Neuronal stem cell (in vitro differentiated cells): ENCODE measurements around the gene RREB1.

Experiments used
- DNase-seq: peaks from one replicate; pipeline ENCODE4 v3.0.0-alpha.2; 2013; ENCODE audit warnings: low spot score
- H2AFZ ChIP-seq: one replicate; pipeline ENCODE4 v1.6.1; 2013; ENCODE audit warnings: mild to moderate bottlenecking, low read length, inconsistent platforms
- H2AK5ac ChIP-seq: 2 replicates; pipeline ENCODE4 v1.6.1; 2013; ENCODE audit warnings: low read depth, mild to moderate bottlenecking, inconsistent platforms, low read length, moderate library complexity, mixed read lengths
- H2BK120ac ChIP-seq: 2 replicates; pipeline ENCODE4 v1.6.1; 2013; ENCODE audit warnings: low read depth, mild to moderate bottlenecking, inconsistent platforms, low read length, moderate library complexity, mixed read lengths
- H2BK12ac ChIP-seq: one replicate; pipeline ENCODE4 v1.6.1; 2013; ENCODE audit warnings: low read length, inconsistent platforms
- H2BK15ac ChIP-seq: 2 replicates; pipeline ENCODE4 v1.6.1; 2013; ENCODE audit warnings: mild to moderate bottlenecking, low read length, inconsistent platforms, mixed read lengths
- H2BK5ac ChIP-seq: one replicate; pipeline ENCODE4 v1.6.1; 2013; ENCODE audit warnings: inconsistent platforms, mild to moderate bottlenecking, low read length, moderate library complexity
- H3K14ac ChIP-seq: one replicate; pipeline ENCODE4 v1.6.1; 2013; ENCODE audit warnings: low read length, inconsistent platforms
- H3K18ac ChIP-seq: 2 replicates; pipeline ENCODE4 v1.6.1; 2013; ENCODE audit warnings: low read length, inconsistent platforms
- H3K23ac ChIP-seq: 2 replicates; pipeline ENCODE4 v1.6.1; 2013; ENCODE audit warnings: low read depth, mild to moderate bottlenecking, mixed read lengths, low read length, inconsistent platforms; ENCODE audit not compliant: poor library complexity
- H3K27ac ChIP-seq: replicated peaks from 3 replicates; pipeline ENCODE4 v1.5.1; 2013; ENCODE audit warnings: low read length, inconsistent platforms
- H3K27me3 ChIP-seq, 3 experiments: 2 replicates each; pipeline ENCODE4 v1.6.1; 2013; ENCODE audit warnings: low read length in 3 of 3, mild to moderate bottlenecking in 2 of 3, inconsistent platforms in 1 of 3, low read depth in 1 of 3, mixed read lengths in 1 of 3, moderate library complexity in 1 of 3; ENCODE audit not compliant: control insufficient read depth in 3 of 3, insufficient read depth in 3 of 3
- H3K36me3 ChIP-seq, 2 donors: replicated peaks in 1 of 2; 2 replicates each; pipeline ENCODE4 v1.6.1; 2013; ENCODE audit warnings: low read length in 2 of 2; ENCODE audit not compliant: control insufficient read depth in 2 of 2, insufficient read depth in 2 of 2
- H3K4ac ChIP-seq: 2 replicates; pipeline ENCODE4 v1.6.1; 2013; ENCODE audit warnings: inconsistent platforms, mild to moderate bottlenecking, low read length, moderate library complexity
- H3K4me1 ChIP-seq, 2 donors: 1 replicate in 1 of 2; 2 replicates in 1 of 2; pipeline ENCODE4 v1.6.1; 2013; ENCODE audit warnings: low read length in 2 of 2, low read depth in 1 of 2; ENCODE audit not compliant: control insufficient read depth in 2 of 2, insufficient read depth in 1 of 2
- H3K4me2 ChIP-seq: one replicate; pipeline ENCODE4 v1.6.1; 2013; ENCODE audit warnings: mild to moderate bottlenecking, low read length, inconsistent platforms; ENCODE audit not compliant: insufficient read depth, poor library complexity, severe bottlenecking
- H3K4me3 ChIP-seq, 2 donors: 2 replicates each; pipeline ENCODE4 v1.5.1; 2013; ENCODE audit warnings: low read length in 2 of 2, mild to moderate bottlenecking in 2 of 2, inconsistent platforms in 1 of 2, moderate library complexity in 1 of 2
- H3K79me1 ChIP-seq: one replicate; pipeline ENCODE4 v1.6.1; 2013; ENCODE audit warnings: low read depth, mild to moderate bottlenecking, inconsistent platforms, low read length, moderate library complexity
- H3K9ac ChIP-seq: one replicate; pipeline ENCODE4 v1.6.1; 2013; ENCODE audit warnings: mild to moderate bottlenecking, low read depth, low read length, inconsistent platforms; ENCODE audit not compliant: poor library complexity
- H3K9me3 ChIP-seq, 2 donors: replicated peaks in 1 of 2; 2 replicates each; pipeline versions ENCODE3 to v1.6.1; 2013; ENCODE audit warnings: low read length in 2 of 2, mild to moderate bottlenecking in 2 of 2, inconsistent platforms in 1 of 2, low read depth in 1 of 2, mixed read lengths in 1 of 2, moderate library complexity in 1 of 2; ENCODE audit not compliant: control insufficient read depth in 2 of 2, insufficient read depth in 1 of 2
- H4K8ac ChIP-seq: one replicate; pipeline ENCODE4 v1.6.1; 2013; ENCODE audit warnings: low read depth, mild to moderate bottlenecking, inconsistent platforms, low read length, moderate library complexity
- H4K91ac ChIP-seq: one replicate; pipeline ENCODE4 v1.6.1; 2013; ENCODE audit warnings: low read length, low read depth, mild to moderate bottlenecking, inconsistent platforms; ENCODE audit not compliant: poor library complexity
- WGBS, 2 donors: extraction: QIAGEN DNeasy Blood & Tissue Kit; methylation state at CpG; one replicate each; pipeline ENCODE4 v1.1.7; 2013; ENCODE audit warnings: missing lambda C conversion rate in 2 of 2, mixed read lengths in 1 of 2; ENCODE audit not compliant: insufficient read length in 2 of 2, insufficient replicate concordance in 1 of 2; ENCODE audit errors: extremely low coverage in 2 of 2; 5-methylcytosine and 5-hydroxymethylcytosine counted together

Gene RREB1

GRCh38 chr6:7145885-7146828, 38.4 kb downstream of the RREB1 start:
- Histone ChIP-seq H3K4me2 (no peak overlapping the region), H3K4me3 (no peak overlapping the region), H3K79me1 (no peaks in the 10 kb centered on the region), H2AK5ac (peak overlapping the region; percentile 16), H3K9me3 (peaks cover 0 to 4% of the 10 kb centered on the region in 2 donors), H3K27ac (no peak overlapping the region), H3K27me3 (peaks cover 0 to 2% (median 0%) of the 10 kb centered on the region in 3 experiments), H4K91ac (no peak overlapping the region), H3K18ac (peak overlapping the region; percentile 27), H4K8ac (no peak overlapping the region), H2BK15ac (no peak overlapping the region), H3K36me3 (no peaks in the 10 kb centered on the region), H3K4ac (no peak overlapping the region), H3K23ac (no peak overlapping the region), H3K9ac (no peak overlapping the region), H3K14ac (no peak overlapping the region), H2BK5ac (no peak overlapping the region), H2BK12ac (no peak overlapping the region), H2AFZ (no peak overlapping the region), H2BK120ac (no peak overlapping the region), H3K4me1 (peaks cover 18 to 32% of the 10 kb centered on the region in 2 donors)
- WGBS, 2 donors: no CpG with 5 or more reads among the region's 19 CpGs
- no peak for DNase-seq

GRCh38 chr6:7147051-7147671, 39.4 kb downstream of the RREB1 start:
- Histone ChIP-seq H3K79me1 (peaks cover 3% of the 10 kb centered on the region), H2BK15ac (no peak overlapping the region), H3K4me2 (no peak overlapping the region), H2BK5ac (no peak overlapping the region), H3K36me3 (no peaks in the 10 kb centered on the region), H3K9me3 (peaks cover 0 to 3% of the 10 kb centered on the region in 2 donors), H2AK5ac (peak overlapping the region; percentile 13), H2BK120ac (no peak overlapping the region), H2BK12ac (no peak overlapping the region), H4K8ac (no peak overlapping the region), H2AFZ (no peak overlapping the region), H3K18ac (peak overlapping the region; percentile 35), H3K4me1 (peaks cover 20 to 34% of the 10 kb centered on the region in 2 donors), H3K27ac (no peak overlapping the region), H3K4ac (no peak overlapping the region), H3K23ac (no peak overlapping the region), H3K27me3 (peaks cover 0 to 2% (median 0%) of the 10 kb centered on the region in 3 experiments), H4K91ac (no peak overlapping the region), H3K9ac (no peak overlapping the region), H3K14ac (no peak overlapping the region), H3K4me3 (no peak overlapping the region)
- no CpG with 5 or more reads among the region's 7 CpGs for WGBS, 2 donors
- DNase-seq: no peak

- Histone ChIP-seq H3K4me1 (peaks cover 19 to 36% of the 10 kb centered on the region in 2 donors), H4K91ac (no peak overlapping the region), H4K8ac (no peak overlapping the region), H2BK5ac (no peak overlapping the region), H3K27ac (no peak overlapping the region), H3K23ac (no peak overlapping the region), H2BK12ac (no peak overlapping the region), H3K18ac (no peak overlapping the region), H3K27me3 (peaks cover 0 to 2% (median 0%) of the 10 kb centered on the region in 3 experiments), H2BK15ac (no peak overlapping the region), H2AFZ (no peak overlapping the region), H2BK120ac (no peak overlapping the region), H3K14ac (no peak overlapping the region), H3K36me3 (no peaks in the 10 kb centered on the region), H3K4me3 (no peak overlapping the region), H3K4ac (no peak overlapping the region), H3K79me1 (peaks cover 3% of the 10 kb centered on the region), H3K9me3 (no peaks in the 10 kb centered on the region), H2AK5ac (no peak overlapping the region), H3K9ac (no peak overlapping the region), H3K4me2 (no peak overlapping the region)
- no CpG with 5 or more reads among the region's 5 CpGs for WGBS, 2 donors
- no peak for DNase-seq
Measured at GRCh38 chr6:7148100-7148822, 40.5 kb downstream of the RREB1 start.
